Measurements from ENCODE around the gene PNKP. TPM values are rescaled to one million over a fixed set of nuclear protein-coding genes. Genes with fewer than 3 reads are reported as not detected.

PNKP gene
- polyA plus RNA-seq, 1 donor from 2014 or later, result 56.3 TPM

- H3K4me3 Mint-ChIP-seq, result peak overlapping the region in 1 of 4 donors; percentile 50
- no peaks in the 10 kb centered on the region for H3K27me3 Mint-ChIP-seq
- H3K9me3 Mint-ChIP-seq, result no peaks in the 10 kb centered on the region
- H3K27ac Mint-ChIP-seq, result no peak overlapping the region
- H3K36me3 Mint-ChIP-seq, result peaks cover 8% of the 10 kb centered on the region
- H3K4me1 Mint-ChIP-seq, result peaks cover 2 to 20% (median 8%) of the 10 kb centered on the region in 3 donors
Measured at GRCh38 chr19:49861541-49862378, 5.6 kb downstream of the PNKP start.

- H3K36me3 Mint-ChIP-seq, result peaks cover 8% of the 10 kb centered on the region
- H3K9me3 Mint-ChIP-seq, result no peaks in the 10 kb centered on the region
- peak overlapping the region in 1 of 3 donors; percentile 39 for H3K27ac Mint-ChIP-seq
- H3K4me1 Mint-ChIP-seq, result peaks cover 0 to 13% (median 8%) of the 10 kb centered on the region in 3 donors
- peak overlapping the region in 1 of 4 donors; percentile 20 for H3K4me3 Mint-ChIP-seq
- no peaks in the 10 kb centered on the region for H3K27me3 Mint-ChIP-seq
Measured at GRCh38 chr19:49861107-49861506, 6.3 kb downstream of the PNKP start.

- Mint-ChIP-seq H3K9me3 (no peaks in the 10 kb centered on the region), H3K27ac (peak overlapping the region in 1 of 3 donors; percentile 39), H3K4me3 (peak overlapping the region in 1 of 4 donors; percentile 20), H3K27me3 (no peaks in the 10 kb centered on the region), H3K36me3 (peaks cover 8% of the 10 kb centered on the region), H3K4me1 (peaks cover 0 to 8% (median 8%) of the 10 kb centered on the region in 3 donors)
Measured at GRCh38 chr19:49860336-49861102, 6.9 kb downstream of the PNKP start.

- Mint-ChIP-seq H3K27ac (no peak overlapping the region), H3K9me3 (no peaks in the 10 kb centered on the region), H3K4me1 (peaks cover 0 to 5% (median 5%) of the 10 kb centered on the region in 3 donors), H3K27me3 (no peaks in the 10 kb centered on the region), H3K4me3 (peak overlapping the region in 1 of 4 donors; percentile 48), H3K36me3 (peaks cover 10% of the 10 kb centered on the region)
Measured at GRCh38 chr19:49859682-49860335, 7.6 kb downstream of the PNKP start.

- no peaks in the 10 kb centered on the region for H3K27me3 Mint-ChIP-seq
- H3K9me3 Mint-ChIP-seq, result no peaks in the 10 kb centered on the region
- peaks cover 7% of the 10 kb centered on the region for H3K36me3 Mint-ChIP-seq
- H3K27ac Mint-ChIP-seq, result peak overlapping the region in 1 of 3 donors; percentile 51
- peaks cover 0 to 7% (median 5%) of the 10 kb centered on the region in 3 donors for H3K4me1 Mint-ChIP-seq
- H3K4me3 Mint-ChIP-seq, result peak overlapping the region in 1 of 4 donors; percentile 29
Measured at GRCh38 chr19:49858088-49858985, 9.0 kb downstream of the PNKP start.

GRCh38 chr19:49857838-49858087 lies 9.6 kb downstream of the PNKP start:
- no peak overlapping the region for H3K4me3 Mint-ChIP-seq
- peaks cover 5% of the 10 kb centered on the region for H3K36me3 Mint-ChIP-seq
- peaks cover under 1 to 6% (median 6%) of the 10 kb centered on the region in 3 donors for H3K4me1 Mint-ChIP-seq
- H3K9me3 Mint-ChIP-seq, result no peaks in the 10 kb centered on the region
- no peaks in the 10 kb centered on the region for H3K27me3 Mint-ChIP-seq
- no peak overlapping the region for H3K27ac Mint-ChIP-seq

GRCh38 chr19:49857061-49857837 lies 10.1 kb downstream of the PNKP start:
- H3K27me3 Mint-ChIP-seq, result no peaks in the 10 kb centered on the region
- H3K9me3 Mint-ChIP-seq, result no peaks in the 10 kb centered on the region
- H3K4me1 Mint-ChIP-seq, result peaks cover 6 to 11% (median 11%) of the 10 kb centered on the region in 3 donors
- peak overlapping the region in 1 of 4 donors; percentile 73 for H3K4me3 Mint-ChIP-seq
- H3K27ac Mint-ChIP-seq, result peak overlapping the region in 1 of 3 donors; percentile 56
- peaks cover 5% of the 10 kb centered on the region for H3K36me3 Mint-ChIP-seq

GRCh38 chr19:49856574-49857021 lies 10.8 kb downstream of the PNKP start:
- Mint-ChIP-seq H3K4me3 (peak overlapping the region in 1 of 4 donors; percentile 73), H3K27me3 (no peaks in the 10 kb centered on the region), H3K4me1 (peaks cover 10 to 13% (median 13%) of the 10 kb centered on the region in 3 donors), H3K36me3 (peaks cover 3% of the 10 kb centered on the region), H3K27ac (peak overlapping the region in 2 of 3 donors; percentile 50 to 56), H3K9me3 (no peaks in the 10 kb centered on the region)

GRCh38 chr19:49855676-49856573 lies 11.5 kb downstream of the PNKP start:
- peaks cover 10 to 13% (median 13%) of the 10 kb centered on the region in 3 donors for H3K4me1 Mint-ChIP-seq
- H3K9me3 Mint-ChIP-seq, result no peaks in the 10 kb centered on the region
- H3K36me3 Mint-ChIP-seq, result peaks cover 2% of the 10 kb centered on the region
- H3K4me3 Mint-ChIP-seq, result peak overlapping the region in 1 of 4 donors; percentile 73
- H3K27me3 Mint-ChIP-seq, result no peaks in the 10 kb centered on the region
- H3K27ac Mint-ChIP-seq, result peak overlapping the region in 2 of 3 donors; percentile 56 to 70

GRCh38 chr19:49855277-49855675 lies 12.1 kb downstream of the PNKP start:
- H3K9me3 Mint-ChIP-seq, result no peaks in the 10 kb centered on the region
- H3K27me3 Mint-ChIP-seq, result no peaks in the 10 kb centered on the region
- peak overlapping the region in 2 of 3 donors; percentile 35 to 70 for H3K27ac Mint-ChIP-seq
- H3K36me3 Mint-ChIP-seq, result peaks cover 2% of the 10 kb centered on the region
- H3K4me3 Mint-ChIP-seq, result peak overlapping the region in 1 of 4 donors; percentile 73
- peaks cover 11 to 13% (median 13%) of the 10 kb centered on the region in 3 donors for H3K4me1 Mint-ChIP-seq

GRCh38 chr19:49854378-49855263 lies 12.8 kb downstream of the PNKP start:
- H3K4me3 Mint-ChIP-seq, result no peak overlapping the region
- H3K27me3 Mint-ChIP-seq, result no peaks in the 10 kb centered on the region
- H3K9me3 Mint-ChIP-seq, result no peaks in the 10 kb centered on the region
- H3K27ac Mint-ChIP-seq, result peak overlapping the region in 1 of 3 donors; percentile 89
- H3K4me1 Mint-ChIP-seq, result peaks cover 13 to 19% (median 16%) of the 10 kb centered on the region in 3 donors
- H3K36me3 Mint-ChIP-seq, result peaks cover 2% of the 10 kb centered on the region

GRCh38 chr19:49853852-49854377 lies 13.5 kb downstream of the PNKP start:
- Mint-ChIP-seq H3K27ac (peak overlapping the region in 1 of 3 donors; percentile 89), H3K4me3 (peak overlapping the region in 2 of 4 donors; percentile 76 to 93), H3K27me3 (no peaks in the 10 kb centered on the region), H3K4me1 (peaks cover 13 to 23% (median 16%) of the 10 kb centered on the region in 3 donors), H3K9me3 (peaks cover 0 to 3% (median 0%) of the 10 kb centered on the region in 3 donors), H3K36me3 (peaks cover 2% of the 10 kb centered on the region)
